Kidney glomerular epithelial cell (primary cell): ENCODE data around the gene RAB31.
"Not testable (repeated sequence)": the region's sequence is repeated elsewhere in the genome, so short reads cannot be mapped to it uniquely, and the experiment has no call there.

Source experiments
- DNase-seq: peaks from one replicate; lab custom pipeline; 2025; lab: John Stamatoyannopoulos, UW

RAB31 gene

DNA sequence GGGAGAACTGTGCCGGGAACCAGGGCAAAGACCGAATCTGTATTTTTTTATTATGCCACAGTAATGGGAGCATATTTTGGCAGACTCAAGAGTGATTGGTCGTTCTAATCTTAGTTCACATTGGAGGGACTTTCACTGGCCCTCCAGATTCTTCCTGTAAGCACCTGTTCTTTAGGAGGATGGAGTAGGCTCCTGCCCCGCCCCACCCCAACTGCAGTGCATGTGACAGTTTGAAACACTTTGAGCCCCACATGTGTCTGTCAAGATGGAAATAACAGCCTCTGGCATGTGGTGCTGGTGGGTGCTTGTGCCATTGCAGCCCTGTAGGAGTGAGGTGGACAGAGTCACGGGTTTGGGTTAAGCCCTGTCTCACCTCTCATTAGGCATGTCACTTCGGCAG, 134.3 kb downstream of the RAB31 start:
- DNase-seq, result no peak

DNA sequence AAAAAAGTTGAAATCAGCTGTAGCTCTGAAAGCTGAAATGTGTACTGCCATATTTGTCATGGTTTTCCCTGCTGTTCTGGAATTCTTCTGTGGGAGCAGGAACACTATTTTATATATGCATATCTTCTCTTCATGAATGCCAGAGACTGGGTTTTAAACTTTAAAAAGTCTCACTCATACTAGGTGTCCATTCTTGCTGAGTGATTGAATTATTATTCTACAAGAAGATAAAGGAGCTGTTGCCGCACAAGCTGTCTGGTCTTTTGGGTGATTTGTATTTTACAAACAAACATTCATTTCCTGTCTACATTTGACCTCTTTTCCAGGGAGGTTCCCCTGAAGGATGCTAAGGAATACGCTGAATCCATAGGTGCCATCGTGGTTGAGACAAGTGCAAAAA, 137.2 kb downstream of the RAB31 start:
- DNase-seq, result no peak

DNA sequence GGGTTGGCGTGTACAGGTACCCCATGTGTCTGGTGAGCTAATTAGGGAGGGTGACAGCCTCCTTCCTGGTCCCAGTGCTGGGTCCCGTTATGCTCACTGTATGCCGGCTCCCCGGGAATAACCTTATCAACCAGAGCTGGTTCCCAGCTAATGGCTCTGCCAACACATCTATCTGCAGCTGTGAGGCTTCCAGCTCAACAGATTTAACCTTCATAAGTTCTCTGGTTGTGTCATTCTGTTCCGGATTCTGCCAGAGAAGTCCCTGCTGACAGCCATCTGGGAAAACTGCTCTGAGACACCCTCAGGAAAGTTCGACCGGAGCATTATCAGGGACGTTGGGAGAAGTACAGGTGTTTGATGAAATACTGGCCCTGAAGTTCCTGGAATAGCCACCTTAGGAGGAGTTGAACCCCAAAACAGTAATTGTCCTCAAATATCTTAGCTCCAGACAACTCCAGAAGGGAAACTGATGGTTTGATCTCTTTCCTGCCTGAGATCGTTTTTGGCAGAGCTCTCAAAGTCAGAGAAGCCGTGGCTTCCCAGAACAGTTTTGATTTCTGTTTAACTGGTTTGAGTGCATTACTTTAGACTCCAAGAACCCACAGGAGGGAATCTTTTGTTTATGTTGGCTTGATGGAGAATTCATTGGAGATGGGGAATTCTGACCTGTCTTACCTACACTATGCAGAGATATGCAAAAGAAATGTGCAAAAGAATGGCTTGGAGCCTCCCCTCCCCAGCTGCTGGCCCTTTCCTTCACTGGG, 138.2 kb downstream of the RAB31 start:
- peak; percentile 15 for DNase-seq

DNA sequence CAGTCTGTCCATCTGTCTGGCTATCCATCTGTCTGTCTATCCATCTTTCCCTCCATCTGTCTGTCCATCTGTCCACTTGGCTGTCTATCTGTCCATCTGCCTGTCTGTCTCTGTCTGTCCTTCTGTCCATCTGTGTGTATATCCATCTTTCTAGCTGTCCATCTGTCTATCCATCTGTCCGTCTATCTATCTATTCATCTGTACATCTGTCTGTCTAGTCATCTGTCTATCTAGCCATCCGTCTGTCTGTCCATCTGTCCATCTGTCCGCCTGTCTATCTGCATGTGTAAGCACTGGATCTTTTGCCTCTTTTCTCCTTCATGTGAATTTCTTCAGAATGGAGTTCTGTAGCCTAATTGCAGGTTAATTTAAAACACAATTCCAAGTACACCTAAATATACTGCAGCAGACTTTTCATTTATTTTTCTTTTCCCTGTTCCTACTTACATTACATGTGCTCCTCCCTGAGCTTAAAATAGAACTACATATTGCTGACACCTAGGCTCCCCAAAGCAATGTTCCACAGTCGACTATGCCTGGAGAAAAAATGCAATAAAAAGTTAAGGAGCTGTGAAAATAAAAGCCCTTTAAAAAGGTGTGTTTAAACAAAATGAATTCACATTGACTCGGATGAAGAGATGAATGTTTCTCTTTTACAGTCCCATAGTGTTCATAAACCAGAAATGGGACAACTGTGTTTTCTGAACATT, 140.2 kb downstream of the RAB31 start:
- DNase-seq, result no peak

DNA sequence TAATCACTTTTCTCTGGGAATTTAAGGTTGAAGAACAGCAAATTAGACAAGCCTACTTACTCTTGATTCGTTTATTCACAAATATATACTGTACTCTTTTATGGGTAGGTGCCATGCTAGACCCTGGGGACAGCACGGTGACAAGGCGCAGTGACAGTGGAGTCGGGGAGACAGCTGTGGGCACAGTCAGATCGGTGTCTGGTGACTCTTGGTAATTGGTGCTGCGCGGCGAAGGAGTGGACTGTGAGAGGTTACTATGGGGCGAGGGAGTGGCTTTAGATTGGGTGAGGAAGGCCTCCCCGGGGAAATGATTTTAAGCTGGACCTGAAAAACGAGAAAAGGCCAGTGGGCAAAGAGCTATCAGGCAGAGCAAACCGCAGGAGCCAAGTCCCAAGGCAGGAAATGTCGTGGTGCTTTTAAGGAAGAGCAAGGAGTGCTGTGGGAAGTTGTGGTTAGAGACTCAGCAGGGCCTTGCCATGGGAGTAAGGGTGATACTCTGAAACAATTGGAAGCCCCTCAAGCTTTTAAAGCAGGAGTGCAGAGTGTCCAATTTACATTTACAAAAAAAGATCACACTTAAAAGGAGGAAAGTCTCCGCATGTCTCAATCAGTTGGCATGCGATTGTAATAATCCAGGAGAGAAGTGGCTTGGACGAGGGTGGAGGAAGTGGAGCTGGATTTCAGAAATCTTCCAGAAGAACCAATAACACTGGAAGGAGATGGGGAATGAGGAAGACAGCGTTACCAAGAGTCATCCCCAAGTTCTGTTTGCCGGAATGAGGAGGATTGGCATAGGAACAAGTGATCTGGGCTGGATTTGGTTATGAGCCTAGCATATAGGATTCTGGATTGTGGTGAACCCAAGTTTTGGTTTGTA, 141.5 kb downstream of the RAB31 start:
- no peak for DNase-seq

DNA sequence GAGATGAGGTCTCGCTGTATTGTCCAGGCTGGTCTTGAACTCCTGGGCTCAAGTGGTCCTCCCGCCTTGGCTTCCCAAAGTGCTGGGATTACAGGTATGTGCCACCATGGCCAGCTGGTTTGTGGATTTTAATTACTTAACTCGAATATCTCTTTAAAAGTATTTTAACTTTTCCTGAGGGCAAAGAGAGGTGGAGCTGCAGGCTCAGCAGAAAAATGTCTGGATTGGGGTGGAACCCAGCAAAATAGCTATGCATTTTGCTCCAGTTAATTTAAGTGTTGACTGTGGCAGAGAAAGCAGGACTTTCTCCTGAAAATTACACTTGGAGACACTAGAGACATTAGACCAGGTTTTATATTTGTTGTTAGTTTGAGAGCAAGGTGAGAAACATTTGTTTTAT, 142.2 kb downstream of the RAB31 start:
- no peak for DNase-seq

DNA sequence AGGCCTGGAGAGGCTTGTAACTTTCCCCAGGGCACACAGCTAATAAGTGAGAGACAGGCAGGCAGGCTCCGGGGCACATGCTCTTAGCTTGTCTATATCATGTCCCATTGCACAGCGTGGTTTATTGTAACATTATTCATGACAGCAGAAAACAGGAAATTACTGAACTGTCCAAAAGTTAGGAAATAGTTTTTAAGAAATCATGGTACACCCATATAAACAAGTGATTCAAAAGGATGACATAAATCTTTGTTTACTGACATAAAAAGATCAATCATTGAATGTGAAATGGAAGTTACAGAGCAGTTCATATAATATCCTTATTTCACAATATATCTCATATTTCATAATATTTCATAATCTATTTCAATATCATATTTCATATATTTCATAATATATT, 143.4 kb downstream of the RAB31 start:
- no peak for DNase-seq

DNA sequence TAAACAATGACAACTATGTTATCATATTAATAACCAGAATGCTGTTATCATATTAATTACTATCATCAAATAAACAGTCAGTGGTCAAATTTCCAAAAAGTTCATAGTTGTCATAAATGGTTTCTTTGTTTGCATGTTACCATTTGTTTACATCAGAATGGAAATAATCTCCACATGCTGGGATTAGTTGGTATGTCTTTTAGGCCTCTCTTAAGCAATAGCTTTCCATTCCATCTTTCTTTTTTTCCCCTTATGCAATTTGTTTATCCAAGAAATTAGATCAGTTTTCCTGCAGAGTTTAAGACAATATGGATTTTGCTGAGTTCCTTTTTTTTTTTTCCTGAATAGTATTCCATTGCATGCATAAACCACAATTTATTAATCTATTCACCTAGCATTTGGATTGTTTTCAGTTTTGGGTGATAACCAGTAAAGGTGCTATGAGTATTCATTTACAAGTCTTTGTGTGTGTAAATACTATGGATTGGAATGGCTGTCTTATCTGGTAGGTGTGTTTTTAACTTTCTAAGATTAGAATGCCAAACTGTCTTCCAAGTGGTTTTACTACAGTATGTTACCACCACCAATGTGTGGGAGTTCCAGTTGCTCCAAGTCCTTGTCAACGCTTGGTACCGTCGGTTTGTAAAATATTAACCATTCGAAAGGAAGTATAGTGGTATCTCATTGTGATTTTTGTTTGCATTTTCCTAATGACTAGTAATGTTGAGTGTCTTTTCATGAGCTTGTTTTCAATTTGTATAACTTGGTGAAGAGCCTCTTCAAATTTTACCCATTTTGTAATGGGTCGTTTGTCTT, 144.4 kb downstream of the RAB31 start:
- no peak for DNase-seq

DNA sequence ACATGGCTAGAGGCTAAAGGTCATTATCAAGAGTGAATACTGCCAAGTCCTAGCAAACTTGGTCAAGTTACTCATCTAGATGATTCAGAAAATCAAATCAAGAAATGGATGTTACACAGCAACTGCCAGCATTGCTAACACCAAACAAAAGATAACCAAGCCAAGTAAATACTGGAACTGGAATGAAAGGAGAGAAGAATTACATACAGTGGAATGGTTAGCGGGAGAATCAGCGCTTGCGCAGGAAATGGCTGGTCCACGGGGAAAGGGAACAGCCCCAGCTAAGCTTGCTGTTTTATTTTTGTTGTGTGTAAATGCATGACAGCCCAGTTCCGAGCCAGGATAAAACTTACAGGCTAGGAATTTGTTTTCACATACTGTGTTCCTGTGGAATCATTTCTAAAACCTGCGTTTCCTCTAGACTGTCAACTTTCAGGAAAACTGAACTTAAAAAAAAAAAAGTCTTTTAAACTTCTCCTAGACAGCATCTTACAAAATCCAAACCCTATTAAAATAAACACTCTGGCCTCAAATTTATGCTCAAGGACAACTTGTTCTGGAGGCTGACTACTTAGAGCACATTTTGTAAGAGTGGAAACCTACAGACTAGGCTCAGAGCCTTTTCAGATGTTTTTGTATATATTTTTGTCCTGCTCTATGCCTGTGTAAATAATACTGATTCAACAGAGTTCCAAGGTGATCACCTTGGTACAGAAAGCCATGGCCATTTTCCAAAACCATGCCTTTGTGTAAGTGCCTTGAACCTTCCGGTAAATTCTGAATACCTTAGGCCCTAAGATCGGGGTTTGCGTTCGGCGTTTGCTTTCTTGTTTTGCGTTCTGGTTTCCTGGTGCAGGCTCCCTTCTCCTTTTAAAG, 146.9 kb downstream of the RAB31 start:
- DNase-seq, result no peak

DNA sequence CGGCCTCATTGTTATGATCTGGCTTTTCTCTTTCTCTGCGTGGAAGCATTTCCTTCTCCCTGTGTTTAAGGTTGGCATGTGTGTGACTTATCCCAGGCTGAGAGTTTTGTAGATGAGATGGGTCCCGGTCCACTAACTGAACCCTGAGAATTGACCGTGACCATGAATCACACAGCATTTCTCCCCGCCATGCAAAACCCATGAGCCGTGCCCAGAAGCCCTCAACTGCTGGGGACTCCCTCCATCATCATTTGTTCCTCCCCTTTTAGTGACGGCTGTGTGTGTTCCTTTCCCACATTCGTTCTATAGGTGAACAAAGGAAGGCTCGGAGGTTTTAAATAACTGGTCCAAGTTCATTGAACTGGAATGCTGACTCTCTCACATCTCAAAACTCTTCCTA, 147.6 kb downstream of the RAB31 start:
- DNase-seq, result peak; percentile 34

DNA sequence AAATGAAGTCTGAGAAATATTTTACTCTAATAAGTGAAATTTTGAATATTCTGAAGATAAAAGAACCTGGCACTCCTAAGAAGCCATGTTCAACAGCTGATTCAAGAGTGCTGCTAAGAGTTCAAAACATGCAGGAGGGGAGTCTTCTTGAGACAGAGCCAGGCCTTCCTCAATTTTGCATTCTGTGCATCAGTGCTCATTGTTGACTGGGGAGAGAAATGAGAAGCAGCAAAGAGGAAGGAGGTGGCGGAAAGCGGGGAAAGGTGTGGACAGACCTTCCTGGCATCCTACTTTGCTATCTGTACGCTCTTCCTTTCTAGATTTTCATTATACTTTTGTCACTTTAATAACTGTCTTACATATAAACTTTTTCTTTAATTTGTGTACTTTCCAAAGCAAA, 148.0 kb downstream of the RAB31 start:
- no peak for DNase-seq

DNA sequence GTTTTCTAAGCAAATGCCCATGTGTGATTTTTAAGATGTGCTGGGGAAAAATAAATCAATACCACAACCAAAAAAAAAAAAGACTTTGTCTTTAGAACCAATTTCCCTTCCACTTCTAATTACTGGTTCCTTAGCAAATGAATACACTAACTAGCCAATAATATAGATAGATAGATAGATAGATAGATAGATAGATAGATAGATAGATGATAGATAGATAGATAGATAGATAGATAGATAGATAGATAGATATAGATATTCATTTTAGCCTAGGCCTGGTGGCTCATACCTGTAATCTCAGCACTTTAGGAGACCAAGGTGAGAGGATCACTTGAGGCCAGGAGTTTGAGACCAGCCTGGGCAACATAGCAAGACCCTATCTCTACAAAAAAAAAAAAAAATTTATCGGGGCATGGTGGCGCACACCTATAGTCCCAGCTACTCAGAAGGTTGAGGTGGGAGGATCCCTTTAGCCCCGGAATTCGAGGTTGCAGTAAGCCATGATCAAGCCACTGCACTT, 149.4 kb downstream of the RAB31 start:
- DNase-seq, result not testable (repeated sequence)

DNA sequence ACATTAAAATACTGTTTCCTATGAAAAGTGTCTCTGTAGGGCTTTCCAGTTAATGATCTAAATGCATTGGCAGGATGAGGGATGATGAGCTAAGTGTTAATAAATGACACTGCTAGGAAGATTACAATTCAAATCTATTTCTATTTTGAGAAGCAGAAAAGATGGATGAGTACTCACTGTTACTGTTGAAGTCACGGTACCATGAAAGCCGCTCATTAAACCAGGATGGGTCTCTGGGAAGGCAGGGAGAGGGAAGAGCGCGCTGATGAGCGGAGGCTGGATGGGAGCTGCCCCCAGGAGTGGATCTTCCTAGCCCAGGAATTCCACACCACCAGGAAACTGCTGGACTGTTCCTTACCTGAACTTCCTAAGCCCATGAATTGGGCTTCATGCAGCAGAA, 150.5 kb downstream of the RAB31 start:
- DNase-seq, result no peak

DNA sequence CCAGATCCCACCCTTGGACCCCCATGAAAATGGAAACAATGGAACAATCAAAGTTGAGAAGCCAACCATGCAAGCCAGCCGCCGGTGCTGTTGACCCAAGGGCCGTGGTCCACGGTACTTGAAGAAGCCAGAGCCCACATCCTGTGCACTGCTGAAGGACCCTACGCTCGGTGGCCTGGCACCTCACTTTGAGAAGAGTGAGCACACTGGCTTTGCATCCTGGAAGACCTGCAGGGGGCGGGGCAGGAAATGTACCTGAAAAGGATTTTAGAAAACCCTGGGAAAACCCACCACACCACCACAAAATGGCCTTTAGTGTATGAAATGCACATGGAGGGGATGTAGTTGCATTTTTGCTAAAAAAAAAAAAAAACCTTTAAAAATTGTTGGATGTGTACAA, 151.1 kb downstream of the RAB31 start:
- no peak for DNase-seq

DNA sequence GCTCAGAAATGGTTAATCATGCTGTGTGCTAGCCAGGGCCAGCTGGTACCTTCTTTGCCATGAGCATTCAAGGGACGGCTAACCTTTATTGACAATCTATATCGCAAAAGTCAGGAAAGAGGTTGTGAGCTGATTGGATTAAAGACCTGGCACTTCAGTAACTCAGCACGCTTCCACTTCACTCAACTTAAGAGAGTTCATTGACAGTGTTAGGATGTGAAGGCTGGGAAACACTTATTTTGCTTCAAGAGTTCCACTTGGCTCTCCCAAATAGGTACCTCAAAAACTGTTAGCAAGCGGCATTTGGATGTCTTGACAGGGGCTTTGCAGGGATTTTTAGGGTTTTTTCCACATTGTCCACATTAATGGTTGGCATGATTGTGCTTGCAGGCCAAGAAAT, 152.6 kb downstream of the RAB31 start:
- DNase-seq, result no peak

DNA sequence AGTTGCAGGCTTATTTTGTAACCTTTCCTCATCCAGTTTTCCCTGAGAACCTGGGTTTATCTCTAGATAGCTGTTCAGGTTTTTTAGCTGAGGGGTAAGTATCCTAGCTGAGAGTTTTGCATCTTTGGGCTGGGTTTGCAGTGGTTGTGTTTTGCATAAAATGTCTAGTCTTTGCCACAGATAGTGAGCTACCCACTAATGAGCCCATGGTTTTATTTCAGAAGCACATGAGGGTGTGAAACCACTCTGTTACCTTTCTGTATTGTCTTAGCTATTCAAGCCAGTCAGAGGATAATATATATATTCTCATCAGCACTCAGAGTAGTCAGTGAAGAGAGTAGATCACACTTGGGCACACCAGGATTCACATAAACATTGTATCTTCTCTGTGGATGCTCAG, 153.1 kb downstream of the RAB31 start:
- DNase-seq, result no peak

DNA sequence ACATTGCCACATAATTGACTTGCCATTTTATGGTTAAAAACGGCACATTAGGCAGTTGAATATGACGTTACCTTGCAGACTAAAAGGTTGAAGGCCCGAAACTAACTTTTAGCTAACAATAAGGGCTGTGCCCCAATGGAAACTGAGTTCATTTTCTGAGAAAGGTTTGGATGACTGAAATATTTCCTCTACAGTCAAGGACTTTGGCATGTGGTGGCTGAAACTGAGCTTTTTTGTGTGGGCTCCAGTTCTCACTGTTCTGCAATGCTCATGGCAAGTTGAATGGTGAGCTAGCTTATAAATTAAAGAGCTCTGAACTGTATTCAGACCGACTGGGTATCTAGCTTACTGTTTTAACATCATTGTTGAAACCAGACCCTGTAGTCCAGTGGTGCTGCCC, 153.8 kb downstream of the RAB31 start:
- DNase-seq, result no peak

DNA sequence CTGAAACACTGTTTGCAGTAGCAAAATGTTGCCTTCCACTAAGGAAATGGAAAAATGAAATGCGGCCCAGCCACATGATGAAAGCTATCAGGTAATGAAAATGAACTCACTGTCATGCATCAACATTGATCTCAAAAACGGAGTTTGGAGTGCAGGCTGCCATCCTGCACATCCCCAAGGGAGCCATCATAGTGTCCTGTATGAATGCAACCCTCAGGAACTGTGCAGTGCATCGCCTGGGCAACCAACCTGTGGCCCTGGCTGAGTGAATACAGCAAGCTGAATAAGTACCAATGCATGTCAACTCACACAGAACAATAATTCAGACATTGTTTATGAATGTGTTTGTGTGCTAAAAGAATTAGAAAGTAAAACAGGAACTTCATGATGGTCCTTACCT, 154.6 kb downstream of the RAB31 start:
- DNase-seq, result no peak

DNA sequence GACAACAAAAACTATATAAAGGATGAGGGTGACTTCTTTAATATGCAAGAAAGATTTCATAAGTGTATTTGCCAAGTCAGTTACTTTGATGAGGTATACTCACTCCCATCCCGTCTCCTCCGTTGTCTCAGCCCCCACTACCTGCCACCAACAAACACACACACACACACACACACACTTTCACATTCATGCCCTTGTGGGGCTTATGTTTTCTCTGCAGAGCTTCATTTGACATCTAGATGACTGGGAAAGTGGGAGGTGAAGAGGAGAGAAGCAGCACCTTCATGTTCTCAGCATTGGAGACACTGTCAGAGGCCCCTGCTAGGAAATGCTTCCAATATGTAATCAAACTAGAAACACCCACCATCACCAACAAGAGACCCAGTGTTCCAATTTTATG, 155.2 kb downstream of the RAB31 start:
- no peak for DNase-seq

DNA sequence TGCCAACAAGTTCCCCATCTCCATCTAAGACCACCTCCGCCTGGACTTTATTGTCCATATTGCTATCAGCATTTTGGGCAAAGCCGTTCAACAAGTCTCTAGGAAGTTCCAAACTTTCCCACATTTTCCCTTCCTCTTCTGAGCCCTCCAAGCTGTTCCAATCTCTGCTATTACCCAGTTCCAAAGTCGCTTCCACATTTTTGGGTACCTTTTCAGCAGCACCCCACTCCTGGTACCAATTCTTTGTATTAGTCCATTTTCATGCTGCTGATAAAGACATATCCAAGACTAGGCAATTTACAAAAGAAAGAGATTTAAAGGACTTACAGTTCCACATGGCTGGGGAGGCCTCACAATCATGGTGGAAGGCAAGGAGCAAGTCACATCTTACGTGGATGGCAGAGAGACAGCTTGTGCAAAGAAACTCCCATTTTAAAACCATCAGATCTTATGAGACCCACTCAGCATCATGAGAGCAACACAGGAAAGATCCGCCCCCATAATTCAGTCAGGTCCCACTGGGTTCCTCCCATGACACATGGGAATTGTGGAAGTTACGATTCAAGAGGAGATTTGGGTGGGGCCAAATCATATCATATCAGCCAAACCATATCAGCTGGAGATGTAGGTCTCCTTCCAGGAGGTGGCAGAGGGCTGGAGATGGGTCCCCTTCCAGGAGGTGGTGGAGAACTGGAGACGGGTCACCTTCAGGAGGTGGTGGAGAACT, 157.8 kb downstream of the RAB31 start:
- DNase-seq, result no peak
